CD4-positive, alpha-beta T cell treated with Interleukin-4 for 1 hour (primary cell): ENCODE measurements around the gene PTH1R.
A peak's percentile ranks its signal among the peaks of the same experiment; 100 is the strongest.

ENCODE experiments used
- DNase-seq, 2 donors: peaks; one replicate each; pipeline ENCODE4 v3.0.0-alpha.2; 2020 to 2022

PTH1R gene

DNA sequence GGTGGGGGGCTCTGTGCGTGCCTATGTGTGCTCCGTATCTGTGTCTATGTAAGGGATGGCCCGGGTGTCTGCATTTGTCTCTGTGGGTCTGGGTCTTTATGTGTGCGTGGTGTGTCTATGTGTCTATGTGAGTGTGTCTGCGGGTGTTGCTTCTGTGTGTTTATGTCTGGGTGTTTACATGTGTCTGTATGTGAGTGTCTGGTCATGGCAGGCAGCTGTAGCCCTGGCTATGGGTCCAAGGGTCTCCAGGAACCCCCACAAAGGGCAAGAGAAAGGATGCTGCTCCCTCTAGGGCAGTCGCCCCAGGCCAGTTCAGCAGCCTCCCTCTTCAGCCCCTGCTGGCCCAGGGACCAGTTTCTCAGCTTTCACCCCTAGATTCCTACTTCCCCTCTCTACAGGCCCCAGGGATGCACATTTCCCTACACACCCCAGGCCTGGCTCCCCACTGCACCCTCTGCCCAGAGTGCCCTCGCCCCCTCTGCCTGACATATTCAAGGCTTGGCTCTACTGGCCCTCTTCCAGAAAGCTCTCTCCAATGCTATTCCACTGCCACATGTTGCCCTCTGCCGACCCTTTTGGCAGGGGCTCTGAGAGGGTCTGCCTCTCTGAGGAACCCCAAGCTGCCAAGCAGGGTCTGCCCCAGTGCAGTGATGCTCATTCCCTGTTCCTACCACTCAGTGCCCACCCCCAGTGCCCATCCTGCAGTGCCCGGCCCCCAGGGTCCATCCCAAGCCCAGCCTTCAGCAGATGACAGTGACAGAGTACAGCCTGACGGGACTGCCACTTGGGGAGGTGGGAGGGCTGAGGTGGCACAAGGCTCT lies 13.2 kb upstream of the PTH1R start:
- DNase-seq, result no peak

DNA sequence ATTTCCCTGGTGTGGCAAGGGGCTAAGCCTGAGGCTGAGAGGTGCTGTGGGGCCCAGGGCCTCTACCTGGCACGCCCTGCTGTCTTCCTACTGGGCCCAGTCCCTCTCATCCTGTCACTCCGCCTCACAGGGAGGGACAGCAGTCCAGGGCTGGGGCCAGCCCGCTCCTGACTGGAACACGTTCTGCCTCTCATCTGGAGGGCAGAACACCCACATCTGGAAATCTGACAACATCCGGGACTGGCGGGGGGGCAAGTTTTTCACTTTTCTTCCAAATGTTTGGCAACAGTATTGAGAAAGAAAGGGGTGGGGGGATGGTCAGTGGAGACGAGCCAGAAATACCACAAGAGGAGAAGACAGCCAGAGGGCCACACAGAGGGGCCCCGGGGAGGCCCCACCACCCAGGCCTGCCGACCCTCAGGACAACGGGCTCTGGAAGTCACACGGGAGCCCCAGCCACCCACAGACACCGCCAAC lies 12.5 kb upstream of the PTH1R start:
- no peak for DNase-seq

- no peak for DNase-seq
These were observed 12.0 kb upstream of the PTH1R start for GRCh38 chr3:46865546-46865945.

DNA sequence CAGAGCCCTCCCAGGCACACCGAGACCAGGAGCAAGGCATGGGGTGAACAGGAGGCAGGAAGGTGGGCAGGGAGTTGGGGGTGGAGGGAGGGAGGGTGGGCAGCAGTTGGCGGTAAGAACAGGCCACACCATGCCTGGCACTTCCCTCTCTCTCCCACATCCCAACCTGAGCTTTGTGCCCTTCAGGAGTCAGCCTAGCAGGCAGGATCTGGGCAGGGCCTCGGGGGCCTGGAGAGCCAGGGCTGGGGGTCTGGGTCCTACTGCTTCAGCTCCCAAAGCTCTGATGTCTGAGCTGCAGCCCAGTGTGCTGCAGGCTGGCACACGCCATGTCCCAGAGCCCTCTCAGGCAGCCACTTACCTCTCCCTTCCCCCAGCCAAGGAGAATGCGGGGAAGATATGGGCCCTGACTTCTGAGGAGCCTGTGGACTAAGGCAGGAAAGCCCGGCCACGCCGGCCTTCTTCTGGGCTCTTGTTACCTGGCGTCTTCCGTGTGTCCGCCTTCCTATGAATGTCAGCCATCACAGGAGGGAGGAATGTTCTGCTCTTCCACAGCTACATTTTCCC lies 11.4 kb upstream of the PTH1R start:
- DNase-seq, result no peak

GRCh38 chr3:46866720-46867549 lies 10.6 kb upstream of the PTH1R start:
- DNase-seq, result peak; percentile 70 to 73

- DNase-seq, result no peak
These were observed 10.0 kb upstream of the PTH1R start for GRCh38 chr3:46867550-46867898.

- DNase-seq, result no peak
These were observed 9.2 kb upstream of the PTH1R start for GRCh38 chr3:46868287-46868686.

GRCh38 chr3:46868948-46869347 lies 8.6 kb upstream of the PTH1R start:
- no peak for DNase-seq

GRCh38 chr3:46869440-46869839 lies 8.1 kb upstream of the PTH1R start:
- DNase-seq, result no peak

GRCh38 chr3:46870651-46871050 lies 6.9 kb upstream of the PTH1R start:
- no peak for DNase-seq

DNA sequence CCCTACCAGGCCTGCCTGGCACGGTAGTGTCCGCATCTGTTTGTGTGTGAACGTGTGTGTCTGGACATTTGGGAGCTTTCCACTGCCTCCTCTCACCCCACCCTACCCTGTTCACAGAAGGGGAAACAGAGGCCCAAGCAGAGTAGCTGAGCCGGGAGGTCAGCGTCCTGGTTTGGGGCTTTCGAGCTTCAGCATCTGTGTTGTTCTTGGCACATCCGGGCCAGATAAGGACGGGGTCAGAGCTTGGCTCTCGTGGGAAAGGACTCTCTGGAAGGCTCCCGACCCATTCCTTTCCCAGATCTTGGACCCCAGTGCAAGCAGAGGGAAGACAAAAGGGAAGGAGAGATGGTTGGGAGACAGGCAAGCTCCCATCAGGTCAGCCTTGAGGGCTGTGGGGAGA lies 6.3 kb upstream of the PTH1R start:
- no peak for DNase-seq

- no peak for DNase-seq
These were observed 4.0 kb upstream of the PTH1R start for GRCh38 chr3:46873521-46873920.

DNA sequence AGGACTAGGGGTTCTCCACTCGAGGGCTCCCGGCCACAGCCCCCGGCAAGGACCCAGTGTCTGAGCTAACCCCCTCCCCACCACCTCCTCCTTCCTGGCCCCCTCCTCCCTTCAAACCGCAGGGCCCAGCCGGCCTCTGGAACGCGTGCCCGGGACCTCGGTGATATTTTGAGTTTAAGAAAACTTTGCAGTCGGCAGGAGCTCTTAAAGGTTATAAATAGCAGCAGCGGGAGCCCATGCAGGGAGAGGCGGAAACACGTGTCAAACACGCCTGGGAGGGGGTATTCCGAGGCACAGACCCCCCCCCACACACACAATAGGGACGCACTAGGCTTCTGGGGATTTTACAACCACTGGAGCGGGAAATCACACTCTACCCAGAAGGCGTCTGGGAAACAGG lies 3.1 kb upstream of the PTH1R start:
- DNase-seq, result no peak

GRCh38 chr3:46875560-46875959 lies 2.0 kb upstream of the PTH1R start:
- DNase-seq, result no peak

DNA sequence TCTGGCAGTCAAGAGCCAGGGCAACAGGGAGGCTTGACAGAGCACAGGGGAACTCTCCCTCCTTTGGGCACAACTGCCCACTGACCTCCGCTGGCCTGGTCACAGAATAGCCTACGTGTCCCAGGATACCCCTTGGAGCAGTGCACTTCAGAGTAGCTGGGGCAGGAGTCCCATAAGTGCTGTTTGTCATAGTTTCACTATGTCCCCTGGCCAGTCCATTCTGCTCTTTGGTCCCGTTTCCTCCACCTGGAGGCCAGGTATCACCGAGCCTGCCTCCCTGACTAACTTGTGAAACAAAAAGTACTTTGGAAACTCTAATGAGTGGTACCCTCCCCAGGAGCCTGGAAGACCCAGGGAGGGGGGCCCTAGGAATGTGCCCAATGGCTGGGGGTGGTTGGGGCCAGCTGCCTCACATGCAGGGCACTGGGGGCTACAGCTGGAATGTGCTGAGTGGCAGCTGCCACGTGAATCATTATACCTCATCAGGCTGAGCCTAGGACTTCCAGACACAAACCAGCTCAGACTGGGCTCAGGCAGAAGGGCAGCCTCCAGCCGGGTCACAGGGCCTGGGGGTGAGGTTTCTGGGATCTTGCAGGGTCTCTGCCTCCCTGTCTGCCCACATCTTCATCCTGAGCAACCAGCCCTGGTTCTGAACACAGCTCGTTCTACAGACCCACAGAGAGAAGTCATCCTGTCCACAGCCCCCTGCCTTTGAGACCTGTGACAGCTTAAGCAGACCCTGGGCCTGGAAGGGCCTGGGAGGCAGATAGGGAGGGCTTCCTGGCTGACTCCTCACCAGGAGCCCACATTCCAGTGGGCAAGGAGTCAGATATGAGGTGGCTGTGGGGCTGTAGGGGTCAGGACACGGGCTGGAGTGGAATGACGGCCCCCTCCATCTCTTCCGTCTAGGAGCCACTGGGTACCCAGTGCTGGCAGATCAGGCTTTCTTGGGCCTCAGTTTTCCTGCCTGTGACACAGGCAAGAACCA lies 914 bp upstream of the PTH1R start:
- DNase-seq, result no peak

DNA sequence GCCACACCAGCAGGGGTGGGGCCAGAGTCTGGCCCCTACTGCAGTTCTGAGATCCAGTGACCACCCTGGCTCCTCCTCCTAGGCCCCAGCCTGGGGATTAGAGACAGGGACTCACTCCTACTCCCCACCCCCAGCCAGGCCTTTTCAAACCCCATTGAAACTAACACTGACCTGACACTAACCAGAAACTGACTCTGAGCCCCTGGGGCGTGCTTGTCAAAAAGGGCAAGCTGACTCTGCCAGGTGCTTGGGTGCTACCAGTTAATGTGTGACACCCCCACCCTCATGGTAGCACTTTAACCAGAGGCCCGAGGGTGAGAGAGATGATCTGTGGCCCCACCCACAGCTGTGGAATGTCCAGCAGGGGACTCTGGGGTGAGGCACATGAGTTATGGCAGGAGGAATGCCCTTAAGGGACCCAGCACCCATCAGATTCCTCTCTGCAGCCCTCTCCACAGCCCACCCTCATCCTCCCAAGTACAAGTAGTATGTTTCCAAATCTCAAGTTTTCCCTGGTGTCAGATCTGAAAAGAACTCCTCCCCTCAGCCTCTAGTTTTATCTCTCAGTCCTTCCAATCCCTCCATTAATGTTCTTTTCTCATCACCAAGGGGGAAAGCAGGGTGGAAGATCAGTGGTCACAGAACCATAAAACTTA lies 1.4 kb downstream of the PTH1R start:
- no peak for DNase-seq

DNA sequence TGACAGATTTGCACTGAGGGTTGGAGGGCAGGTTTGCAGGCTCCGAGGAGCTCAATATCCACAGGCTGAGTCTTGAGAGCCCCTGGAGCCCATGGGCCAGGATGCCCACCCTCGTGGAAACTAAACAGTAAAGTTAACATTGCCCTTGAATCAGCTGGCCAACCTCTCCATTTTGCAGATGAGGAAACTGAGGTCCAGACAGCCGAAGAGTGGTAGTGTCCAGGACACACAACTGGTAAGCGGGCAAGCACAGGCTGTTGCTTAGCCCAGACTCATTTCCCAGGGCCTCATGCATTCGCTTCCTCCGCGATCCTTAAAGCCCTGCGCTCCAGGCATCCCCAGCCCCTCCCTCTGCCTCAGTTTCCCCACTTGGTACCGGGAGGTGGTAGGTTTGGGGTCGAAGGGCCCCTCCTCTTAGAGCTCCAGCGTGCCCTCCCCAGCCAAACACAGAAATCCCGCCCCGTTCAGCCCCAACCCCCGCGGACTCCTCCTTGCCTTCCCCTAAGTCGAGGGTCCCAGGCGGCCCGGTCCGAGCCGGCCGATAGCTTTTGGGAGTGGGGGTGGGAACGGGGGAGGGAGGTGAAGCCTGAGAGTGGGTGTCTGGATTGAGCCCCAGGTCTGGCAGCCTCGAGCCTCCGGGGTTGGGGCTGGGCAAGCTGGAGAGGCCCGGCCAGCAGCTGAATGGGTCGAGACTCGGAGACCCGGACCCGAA lies 3.5 kb downstream of the PTH1R start:
- no peak for DNase-seq

GRCh38 chr3:46881596-46882376 lies 4.3 kb downstream of the PTH1R start:
- DNase-seq, result no peak

DNA sequence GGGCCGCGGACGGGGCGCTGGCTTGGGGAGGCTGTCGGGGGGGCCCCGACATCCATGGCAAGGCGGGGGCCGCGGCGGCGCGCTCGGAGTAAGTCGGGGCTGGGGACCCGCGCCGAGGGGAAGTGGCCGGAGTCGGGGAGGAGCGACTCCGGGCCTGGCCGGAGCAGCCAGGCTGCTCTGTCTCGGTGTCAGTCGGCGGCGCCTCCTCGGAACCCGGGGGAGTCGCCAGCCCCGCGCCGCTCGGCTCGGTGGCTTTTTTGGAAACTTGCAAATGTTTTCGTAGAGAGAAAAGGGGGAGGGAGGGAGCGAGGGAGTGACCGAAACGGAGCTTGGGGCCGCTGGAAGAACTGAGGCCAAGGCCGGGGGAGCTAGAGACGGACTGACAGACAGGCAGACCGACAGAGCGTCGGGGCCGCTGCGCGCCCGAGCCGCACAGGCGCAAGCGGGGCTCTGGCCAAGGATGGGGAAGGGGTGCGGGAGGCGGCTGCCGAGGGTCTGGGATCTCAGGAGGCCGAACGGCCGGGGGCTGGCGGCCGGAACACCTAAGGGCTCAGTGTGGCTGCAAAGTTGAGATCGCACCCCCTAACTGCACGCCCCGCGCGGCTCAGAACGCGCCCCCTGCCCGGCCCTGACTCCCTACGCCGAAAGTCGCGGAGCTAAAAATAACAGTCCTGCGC lies 5.0 kb downstream of the PTH1R start:
- DNase-seq, result no peak
